NT2/D1 (cell line): ENCODE data around the gene RNF214.

Experiments
- YY1 ChIP-seq: IDR thresholded peaks from 2 replicates; pipeline ENCODE4 v1.6.1; 2011; ENCODE audit not compliant: insufficient read length, insufficient read depth
- ZNF274 ChIP-seq: IDR thresholded peaks from 2 replicates; pipeline ENCODE4 v1.6.1; 2011; ENCODE audit warnings: mild to moderate bottlenecking, low read depth, low read length

GRCh38 chr11:117189941-117190544 is 42.4 kb upstream of the RNF214 start:
- TF ChIP-seq YY1: no peak
- TF ChIP-seq ZNF274: no peak
